ENCODE results near the gene STAP2.
"Not testable (repeated sequence)": the region's sequence is repeated elsewhere in the genome, so short reads cannot be mapped to it uniquely, and the experiment has no call there.

STAP2 gene

DNA sequence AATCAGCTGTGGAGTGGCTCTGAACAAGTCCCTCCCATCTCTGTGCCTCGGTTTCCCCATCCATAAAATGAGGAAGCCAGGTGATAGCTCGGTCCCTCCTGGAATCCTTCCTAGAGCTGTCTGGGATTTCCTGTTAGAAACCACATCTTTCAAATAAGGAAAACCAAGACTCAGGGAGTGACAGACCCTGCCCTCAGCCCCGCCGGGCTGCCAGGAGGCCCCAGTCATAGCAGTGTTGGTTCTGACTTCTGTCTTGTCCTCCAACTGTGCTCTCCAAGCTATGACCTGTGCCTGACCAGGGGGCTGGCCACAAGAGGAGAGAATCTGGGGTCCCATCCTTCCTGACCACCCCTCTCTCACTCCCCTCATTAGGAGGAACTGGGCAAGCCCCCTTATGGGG, 60.6 kb downstream of the STAP2 start:
- DNase-seq (ENCODE audit: extremely low read depth in 1 of 2, low read depth in 1 of 2), result no peak

GRCh38 chr19:4277191-4277696, 61.4 kb downstream of the STAP2 start:
- no peak for DNase-seq (ENCODE audit: extremely low read depth in 1 of 2, low read depth in 1 of 2)

DNA sequence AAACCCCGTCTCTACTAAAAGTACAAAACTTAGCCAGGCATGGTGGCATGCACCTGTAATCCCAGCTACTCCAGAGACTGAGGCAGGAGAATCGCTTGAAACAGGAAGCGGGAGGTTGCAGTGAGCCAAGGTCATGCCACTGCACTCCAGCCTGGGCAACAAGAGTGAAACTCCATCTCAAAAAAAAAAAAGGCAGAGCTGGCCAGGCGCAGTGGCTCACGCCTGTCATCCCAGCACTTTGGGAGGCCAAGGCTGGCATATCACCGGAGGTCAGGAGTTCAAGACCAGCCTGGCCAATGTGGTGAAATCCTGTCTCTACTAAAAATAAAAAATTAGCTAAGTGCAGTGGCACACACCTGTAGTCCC, 64.3 kb downstream of the STAP2 start:
- DNase-seq (ENCODE audit: extremely low read depth in 1 of 2, low read depth in 1 of 2), result not testable (repeated sequence)
